Measurements from ENCODE around the gene IGF1R.

The IGF1R gene

DNA sequence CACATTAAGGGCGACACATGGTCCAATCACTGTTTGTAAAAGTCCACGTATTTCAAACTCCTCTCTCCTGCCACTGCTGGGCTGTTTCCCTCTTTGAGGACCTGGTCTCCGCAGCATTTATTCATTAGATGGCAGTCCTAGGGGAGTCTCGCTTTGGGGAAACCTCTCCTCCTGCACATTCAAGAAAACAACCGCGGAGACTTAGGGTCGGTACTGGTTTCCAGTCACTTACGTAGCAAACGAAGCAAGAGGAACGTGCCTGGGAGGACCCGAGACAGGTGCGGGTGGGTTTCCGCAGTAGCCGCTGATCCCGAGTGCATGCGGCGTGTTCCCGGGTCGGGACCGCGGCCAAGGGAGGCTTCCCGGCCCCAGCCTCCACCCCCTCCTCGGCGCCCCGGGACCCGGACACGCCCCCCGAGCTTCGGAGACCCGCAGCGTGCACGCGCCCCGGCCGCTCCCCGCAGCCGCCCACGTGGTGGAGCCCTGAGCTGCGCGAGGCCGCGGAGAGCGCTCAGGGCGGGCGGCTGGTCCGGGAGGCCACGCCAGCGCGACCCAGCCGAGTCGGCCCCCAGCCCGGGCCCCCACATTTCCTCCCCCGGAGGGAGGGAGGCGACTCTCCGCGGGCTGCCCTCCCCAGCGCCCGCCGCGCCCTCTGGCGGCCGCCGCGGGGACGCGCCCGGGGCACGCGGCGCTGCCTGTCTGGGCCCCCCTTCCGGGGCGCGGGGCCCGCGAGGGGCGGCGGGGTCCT, 1.1 kb upstream of the IGF1R start:
- in situ Hi-C loops (cut with HindIII; ENCODE audit: low sequenced_read_pairs): no loop called here
- peak; percentile 58 for DNase-seq (ENCODE audit: low read depth, low spot score)
- TF ChIP-seq, protein P1, sequence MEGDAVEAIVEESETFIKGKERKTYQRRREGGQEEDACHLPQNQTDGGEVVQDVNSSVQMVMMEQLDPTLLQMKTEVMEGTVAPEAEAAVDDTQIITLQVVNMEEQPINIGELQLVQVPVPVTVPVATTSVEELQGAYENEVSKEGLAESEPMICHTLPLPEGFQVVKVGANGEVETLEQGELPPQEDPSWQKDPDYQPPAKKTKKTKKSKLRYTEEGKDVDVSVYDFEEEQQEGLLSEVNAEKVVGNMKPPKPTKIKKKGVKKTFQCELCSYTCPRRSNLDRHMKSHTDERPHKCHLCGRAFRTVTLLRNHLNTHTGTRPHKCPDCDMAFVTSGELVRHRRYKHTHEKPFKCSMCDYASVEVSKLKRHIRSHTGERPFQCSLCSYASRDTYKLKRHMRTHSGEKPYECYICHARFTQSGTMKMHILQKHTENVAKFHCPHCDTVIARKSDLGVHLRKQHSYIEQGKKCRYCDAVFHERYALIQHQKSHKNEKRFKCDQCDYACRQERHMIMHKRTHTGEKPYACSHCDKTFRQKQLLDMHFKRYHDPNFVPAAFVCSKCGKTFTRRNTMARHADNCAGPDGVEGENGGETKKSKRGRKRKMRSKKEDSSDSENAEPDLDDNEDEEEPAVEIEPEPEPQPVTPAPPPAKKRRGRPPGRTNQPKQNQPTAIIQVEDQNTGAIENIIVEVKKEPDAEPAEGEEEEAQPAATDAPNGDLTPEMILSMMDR (IDR thresholded peaks at IDR 0.05; ENCODE audit: low read depth, low read length): peak; percentile 24
- peak overlapping the region; percentile 69 for H3K4me3 ChIP-seq (ENCODE audit: low read depth, low read length)

DNA sequence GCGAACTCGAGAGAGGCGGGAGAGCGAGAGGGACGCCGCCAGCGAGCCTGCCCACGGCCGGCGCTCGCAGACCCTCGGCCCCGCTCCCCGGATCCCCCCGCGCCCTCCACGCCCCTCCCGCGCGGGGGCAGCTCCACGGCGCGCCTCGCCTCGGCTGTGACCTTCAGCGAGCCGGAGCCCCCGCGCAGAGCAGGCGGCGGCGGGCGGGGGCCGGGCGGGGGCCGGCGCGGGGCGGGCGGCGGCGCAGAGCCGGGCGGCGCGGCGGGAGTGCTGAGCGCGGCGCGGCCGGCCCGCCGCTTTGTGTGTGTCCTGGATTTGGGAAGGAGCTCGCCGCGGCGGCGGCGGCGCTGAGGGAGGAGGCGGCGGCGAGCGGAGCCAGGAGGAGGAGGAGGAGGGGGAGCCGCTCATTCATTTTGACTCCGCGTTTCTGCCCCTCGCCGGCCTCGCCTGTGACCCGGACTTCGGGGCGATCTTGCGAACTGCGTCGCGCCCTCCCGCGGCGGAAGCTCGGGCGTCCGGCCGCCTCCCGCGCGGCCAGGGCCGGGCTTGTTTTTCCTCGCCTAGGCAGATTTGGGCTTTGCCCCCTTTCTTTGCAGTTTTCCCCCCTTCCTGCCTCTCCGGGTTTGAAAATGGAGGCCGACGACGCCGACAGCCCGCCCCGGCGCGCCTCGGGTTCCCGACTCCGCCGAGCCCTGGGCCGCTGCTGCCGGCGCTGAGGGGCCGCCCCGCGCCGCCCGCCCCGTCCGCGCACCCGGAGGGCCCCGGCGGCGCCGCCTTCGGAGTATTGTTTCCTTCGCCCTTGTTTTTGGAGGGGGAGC, 524 bp downstream of the IGF1R start:
- in situ Hi-C loops (cut with HindIII; ENCODE audit: low sequenced_read_pairs): no loop called here
- peak overlapping the region; percentile 85 for H3K4me3 ChIP-seq (ENCODE audit: low read depth, low read length)
- TF ChIP-seq, protein P1 (IDR thresholded peaks at IDR 0.05; ENCODE audit: low read depth, low read length): no peak
- peak; percentile 58 for DNase-seq (ENCODE audit: low read depth, low spot score)

DNA sequence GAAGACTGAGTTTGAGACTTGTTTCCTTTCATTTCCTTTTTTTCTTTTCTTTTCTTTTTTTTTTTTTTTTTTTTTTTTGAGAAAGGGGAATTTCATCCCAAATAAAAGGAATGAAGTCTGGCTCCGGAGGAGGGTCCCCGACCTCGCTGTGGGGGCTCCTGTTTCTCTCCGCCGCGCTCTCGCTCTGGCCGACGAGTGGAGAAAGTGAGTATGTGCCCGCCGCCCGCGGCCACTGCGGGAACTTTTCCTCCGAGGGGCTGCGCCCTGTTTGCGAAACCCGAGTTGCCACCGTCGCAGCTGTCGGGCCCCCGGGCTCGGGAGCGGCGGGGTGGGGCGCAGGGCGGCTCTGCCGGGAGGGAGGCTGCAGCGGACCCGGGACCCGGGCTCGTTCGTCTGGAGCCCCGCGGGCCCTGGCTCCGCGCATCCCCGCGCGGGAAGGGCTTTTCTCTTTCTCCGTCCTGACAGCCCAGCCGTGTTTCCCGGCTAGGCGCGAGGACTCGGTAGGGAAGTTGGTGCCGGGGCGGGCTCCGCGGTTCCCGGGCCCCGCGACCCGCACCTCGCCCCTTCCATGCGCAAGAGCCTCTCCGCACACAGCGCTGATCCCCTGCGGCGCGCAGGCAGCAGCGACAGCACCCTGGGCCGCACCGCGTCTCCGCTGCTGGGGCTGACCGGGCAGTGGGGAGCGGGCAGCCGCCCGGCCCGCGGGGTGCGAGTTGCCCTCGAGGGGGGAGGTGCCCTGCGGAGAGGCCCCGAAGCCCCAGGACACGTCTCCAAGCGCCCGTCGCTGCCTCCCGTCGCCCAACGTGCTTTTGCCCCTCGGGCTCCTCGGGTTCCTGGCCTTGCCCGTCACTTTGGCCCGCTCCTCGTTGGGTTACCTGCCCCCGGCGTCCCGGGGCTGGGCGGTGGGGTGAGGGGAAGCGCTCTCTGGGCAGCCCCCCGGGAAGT, 1.4 kb downstream of the IGF1R start:
- DNase-seq (ENCODE audit: low read depth, low spot score): no peak
- H3K4me3 ChIP-seq (ENCODE audit: low read depth, low read length): peak overlapping the region; percentile 85
- TF ChIP-seq, protein P1 (IDR thresholded peaks at IDR 0.05; ENCODE audit: low read depth, low read length): peak; percentile 13
- in situ Hi-C loops (cut with HindIII; ENCODE audit: low sequenced_read_pairs): no loop called here

DNA sequence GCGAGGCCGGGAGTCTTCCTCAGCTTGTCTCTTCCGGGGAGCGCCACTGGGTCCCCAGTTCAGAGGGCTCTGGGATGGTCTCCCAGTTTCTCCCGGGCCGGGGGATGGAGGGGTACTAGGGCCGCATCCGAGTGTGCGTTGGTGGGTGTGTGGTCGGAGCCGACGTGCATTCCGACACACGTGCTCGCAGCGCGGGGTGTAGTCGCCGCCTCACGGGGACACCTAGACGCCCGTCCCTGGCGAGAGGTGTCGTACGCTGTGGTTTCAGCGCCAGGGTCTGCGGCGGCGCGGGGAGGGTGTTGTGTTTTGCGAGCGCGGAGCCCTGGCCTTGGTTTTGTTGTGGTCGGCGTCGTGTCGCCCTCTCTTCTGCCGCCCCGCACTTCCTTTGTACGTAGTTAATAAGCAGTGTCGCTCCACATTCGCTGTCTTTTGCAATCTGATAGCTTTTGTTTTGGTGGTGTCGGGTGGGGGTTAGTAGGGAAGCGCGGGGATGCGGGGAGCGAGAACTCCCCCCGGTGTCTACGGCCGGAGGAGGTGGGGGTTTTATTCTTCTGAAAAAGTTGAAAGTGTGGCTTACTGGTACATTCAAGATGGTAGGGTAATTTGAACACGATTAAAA, 2.2 kb downstream of the IGF1R start:
- H3K4me3 ChIP-seq (ENCODE audit: low read depth, low read length): peak overlapping the region; percentile 85
- TF ChIP-seq, protein P1 (IDR thresholded peaks at IDR 0.05; ENCODE audit: low read depth, low read length): no peak
- DNase-seq (ENCODE audit: low read depth, low spot score): peak; percentile 49

DNA sequence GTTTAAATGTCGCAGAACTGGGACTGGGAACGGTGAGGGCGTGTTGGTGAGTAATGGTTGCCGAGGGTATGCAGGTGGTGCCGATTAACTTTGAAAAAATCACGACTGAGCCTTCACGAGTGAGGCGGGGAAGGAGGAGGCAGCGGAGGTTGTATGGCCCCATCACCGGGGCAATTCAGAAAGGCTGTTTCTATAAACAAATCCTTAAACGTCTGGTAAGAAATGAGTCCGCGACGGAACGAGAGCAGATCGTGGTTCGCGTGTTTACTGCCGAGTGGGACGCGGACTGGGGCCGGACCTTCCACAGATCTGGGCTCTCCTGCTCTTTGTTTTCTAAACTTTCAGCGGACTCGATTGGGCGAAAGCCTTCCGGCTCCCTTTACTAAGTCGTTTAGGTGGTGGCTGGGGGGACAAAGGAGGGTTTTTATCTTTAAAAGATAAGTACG, 2.7 kb downstream of the IGF1R start:
- in situ Hi-C loops (cut with HindIII; ENCODE audit: low sequenced_read_pairs): no loop called here
- TF ChIP-seq, protein P1 (IDR thresholded peaks at IDR 0.05; ENCODE audit: low read depth, low read length): no peak
- DNase-seq (ENCODE audit: low read depth, low spot score): peak; percentile 42
- peak overlapping the region; percentile 85 for H3K4me3 ChIP-seq (ENCODE audit: low read depth, low read length)

More for the DNA sequence above, 2.2 kb downstream of the IGF1R start:
- in situ Hi-C loops (cut with HindIII; ENCODE audit: low sequenced_read_pairs): no loop called here
